Measurements from ENCODE around the gene AURKAIP1.
A peak's percentile ranks its signal among the peaks of the same experiment; 100 is the strongest.
"Not testable (repeated sequence)": the region's sequence is repeated elsewhere in the genome, so short reads cannot be mapped to it uniquely, and the experiment has no call there.

AURKAIP1 gene

GRCh38 chr1:1411626-1412025 lies 36.6 kb upstream of the AURKAIP1 start:
- no peak for TF ChIP-seq CTCF (IDR thresholded peaks at IDR 0.05)
- no peak for DNase-seq (ENCODE audit: low spot score)
- Histone ChIP-seq H3K27ac (no peak overlapping the region), H3K4me3 (no peak overlapping the region)

- H3K27ac ChIP-seq = not testable (repeated sequence)
Measured at GRCh38 chr1:1410238-1410637, 35.2 kb upstream of the AURKAIP1 start.

GRCh38 chr1:1407636-1408318 lies 32.8 kb upstream of the AURKAIP1 start:
- no peak for TF ChIP-seq CTCF (IDR thresholded peaks at IDR 0.05)
- H3K27ac ChIP-seq = peak overlapping the region; percentile 90 to 91
- peak overlapping the region; percentile 92 for H3K4me3 ChIP-seq
- DNase-seq (ENCODE audit: low spot score) = no peak

More at GRCh38 chr1:1410238-1410637, 35.2 kb upstream of the AURKAIP1 start:
- H3K4me3 ChIP-seq; DNase-seq (ENCODE audit: low spot score): not testable (repeated sequence)

GRCh38 chr1:1406821-1407635 lies 32.0 kb upstream of the AURKAIP1 start, which contains the start of gene MRPL20:
MRPL20 (minus strand) TSS chr1:1407293; CDS start chr1:1407217, 76 bp downstream.
- no peak for TF ChIP-seq CTCF (IDR thresholded peaks at IDR 0.05)
- peak; percentile 95 for DNase-seq (ENCODE audit: low spot score)
- peak within 1 kb of the TSS; percentile 90 to 91 for H3K27ac ChIP-seq
- peak within 1 kb of the TSS; percentile 92 for H3K4me3 ChIP-seq

GRCh38 chr1:1406101-1406820 lies 31.3 kb upstream of the AURKAIP1 start:
- Histone ChIP-seq H3K4me3 (peak overlapping the region; percentile 92), H3K27ac (peak overlapping the region; percentile 90 to 91)
- no peak for DNase-seq (ENCODE audit: low spot score)
- TF ChIP-seq CTCF (IDR thresholded peaks at IDR 0.05) = no peak

GRCh38 chr1:1403653-1404052 lies 28.6 kb upstream of the AURKAIP1 start:
- no peak for DNase-seq (ENCODE audit: low spot score)
- Histone ChIP-seq H3K4me3 (no peak overlapping the region), H3K27ac (no peak overlapping the region)
- no peak for TF ChIP-seq CTCF (IDR thresholded peaks at IDR 0.05)

GRCh38 chr1:1402901-1403392 lies 27.9 kb upstream of the AURKAIP1 start:
- not testable (repeated sequence) for H3K27ac ChIP-seq; H3K4me3 ChIP-seq; DNase-seq (ENCODE audit: low spot score)

Measured in coronary artery (tissue), 2 donors.